GM23338 (cell line): ENCODE results near the gene CFAP141. TPM values are rescaled to one million over a fixed set of nuclear protein-coding genes. Genes with fewer than 3 reads are reported as not detected.

Experiments
- ATAC-seq: fragments of 200-7000 bp; cut with Tn5 transposase; 3 replicates; pipeline ENCODE4 v1.9.1; 2020
- DNase-seq: peaks from one replicate; pipeline ENCODE4 v3.0.0-alpha.2; 2015; ENCODE audit warnings: low spot score
- H2AFZ ChIP-seq: fragments of 200-600 bp; sonication (generic); 2 replicates; pipeline ENCODE4 v1.8.0; 2016; ENCODE audit warnings: antibody characterized with exemption, mild to moderate bottlenecking, moderate library complexity
- H3F3A ChIP-seq: fragments of 200-600 bp; sonication (generic); replicated peaks from 2 replicates; pipeline ENCODE4 v1.8.0; 2017; ENCODE audit warnings: antibody characterized with exemption, mixed run types, low read depth
- H3K27ac ChIP-seq: fragments of 200-600 bp; sonication (generic); 2 replicates; pipeline ENCODE4 v1.6.1; 2016; ENCODE audit warnings: low read depth
- H3K27me3 ChIP-seq: fragments of 200-600 bp; sonication (generic); 2 replicates; pipeline ENCODE4 v1.8.0; 2016; ENCODE audit warnings: mild to moderate bottlenecking, mixed run types, moderate library complexity; ENCODE audit not compliant: insufficient read depth
- H3K36me3 ChIP-seq: fragments of 200-600 bp; sonication (generic); 2 replicates; pipeline ENCODE4 v1.8.0; 2016; ENCODE audit warnings: mild to moderate bottlenecking; ENCODE audit not compliant: insufficient read depth
- H3K4me1 ChIP-seq: fragments of 200-600 bp; sonication (generic); 2 replicates; pipeline ENCODE4 v1.8.0; 2016; ENCODE audit warnings: mild to moderate bottlenecking, moderate library complexity; ENCODE audit not compliant: insufficient read depth
- H3K4me2 ChIP-seq: fragments of 200-600 bp; sonication (generic); 2 replicates; pipeline ENCODE4 v1.7.1; 2017; ENCODE audit warnings: mixed run types
- H3K4me3 ChIP-seq: fragments of 200-600 bp; sonication (generic); 2 replicates; pipeline ENCODE4 v1.6.1; 2016; ENCODE audit warnings: mixed run types
- H3K79me2 ChIP-seq: fragments of 200-600 bp; sonication (generic); replicated peaks from 2 replicates; pipeline ENCODE4 v1.8.0; 2017; ENCODE audit warnings: mild to moderate bottlenecking; ENCODE audit not compliant: insufficient read depth
- H3K9me2 ChIP-seq: fragments of 200-600 bp; sonication (generic); 2 replicates; pipeline ENCODE4 v1.8.0; 2017; ENCODE audit not compliant: insufficient read depth
- H4K20me1 ChIP-seq: fragments of 200-600 bp; sonication (generic); replicated peaks from 2 replicates; pipeline ENCODE4 v1.8.0; 2017; ENCODE audit warnings: mild to moderate bottlenecking; ENCODE audit not compliant: insufficient read depth
- H3K27ac Mint-ChIP-seq: 2 replicates; pipeline ENCODE4 v1.8.0; 2020; ENCODE audit warnings: inconsistent platforms, mild to moderate bottlenecking, moderate library complexity, mixed read lengths
- H3K27me3 Mint-ChIP-seq: 3 replicates; pipeline ENCODE4 v1.8.0; 2022; ENCODE audit warnings: low read depth, mild to moderate bottlenecking, moderate library complexity, mixed read lengths, inconsistent platforms; ENCODE audit not compliant: insufficient read depth, poor library complexity
- H3K36me3 Mint-ChIP-seq: 3 replicates; pipeline ENCODE4 v1.8.0; 2021; ENCODE audit warnings: low read depth, mild to moderate bottlenecking, inconsistent platforms, moderate library complexity, mixed read lengths
- H3K4me1 Mint-ChIP-seq: 3 replicates; pipeline ENCODE4 v1.8.0; 2020; ENCODE audit warnings: mild to moderate bottlenecking, inconsistent platforms, mixed read lengths
- H3K4me3 Mint-ChIP-seq: 3 replicates; pipeline ENCODE4 v1.8.0; 2021; ENCODE audit warnings: moderate library complexity, mild to moderate bottlenecking, inconsistent platforms, mixed read lengths
- H3K9me3 Mint-ChIP-seq: 3 replicates; pipeline ENCODE4 v1.8.0; 2020; ENCODE audit warnings: moderate library complexity, mild to moderate bottlenecking, inconsistent platforms, mixed read lengths
- CREB1 ChIP-seq: fragments of 250-450 bp; sonication (Bioruptor Pico); IDR thresholded peaks from 2 replicates; pipeline ENCODE4 v1.5.0; 2020; ENCODE audit warnings: low read depth, mild to moderate bottlenecking, moderate library complexity
- EZH2 ChIP-seq: fragments of 200-600 bp; sonication (generic); IDR thresholded peaks from one replicate; pipeline ENCODE4 v1.8.0; 2017; ENCODE audit warnings: antibody characterized with exemption, mild to moderate bottlenecking, low read depth; ENCODE audit not compliant: unreplicated experiment
- EZH2phosphoT487 ChIP-seq: fragments of 200-600 bp; sonication (generic); IDR thresholded peaks from one replicate; pipeline ENCODE4 v1.8.1; 2018; ENCODE audit warnings: antibody characterized with exemption; ENCODE audit not compliant: unreplicated experiment
- JUNB ChIP-seq: IDR thresholded peaks from one replicate; pipeline ENCODE4 v1.6.1; 2016; ENCODE audit warnings: antibody characterized with exemption; ENCODE audit not compliant: unreplicated experiment
- NANOG ChIP-seq: IDR thresholded peaks from 2 replicates; pipeline ENCODE4 v1.6.1; 2016; ENCODE audit warnings: antibody characterized with exemption, borderline replicate concordance
- POLR2AphosphoS5 ChIP-seq: IDR thresholded peaks from 2 replicates; pipeline ENCODE4 v1.6.1; 2016; ENCODE audit warnings: antibody characterized with exemption, low read depth
- REST ChIP-seq: IDR thresholded peaks from one replicate; pipeline ENCODE4 v1.6.1; 2018; ENCODE audit warnings: antibody characterized with exemption; ENCODE audit not compliant: unreplicated experiment
- STAT1 ChIP-seq: IDR thresholded peaks from one replicate; pipeline ENCODE4 v1.6.1; 2016; ENCODE audit warnings: antibody characterized with exemption; ENCODE audit not compliant: unreplicated experiment
- ZNF462 ChIP-seq: fragments of 250-450 bp; sonication (Bioruptor Pico); IDR thresholded peaks from 2 replicates; pipeline ENCODE4 v1.5.0; 2020; ENCODE audit warnings: mild to moderate bottlenecking, moderate library complexity
- polyA plus RNA-seq: library from polyadenylated mRNA; unstranded; fragments of >200 nt; fragmentation: Nextera tagmentation; extraction: Ambion mirVana; gene quantifications from 2 replicates; pipeline ENCODE4 v1.2.1, GENCODE V29; 2016
- total RNA-seq: library from RNA; depleted of rRNA; stranded (reverse); fragments of >200 nt; shearing (Covaris generic); gene quantifications from 2 replicates; pipeline ENCODE4 v1.2.3, GENCODE V29; 2014

CFAP141 gene
- total and polyA plus RNA-seq, 2 experiments from 2014 or later, result not detected

- peaks cover 3% of the 10 kb centered on the region for H3K27me3 Mint-ChIP-seq
- H3K27ac Mint-ChIP-seq, result no peak overlapping the region
- Histone ChIP-seq H3K27ac (0 out of 2 replicates have a peak overlapping the region, but pooled peaks have one; percentile 23), H4K20me1 (peaks cover 20% of the 10 kb centered on the region), H3F3A (peaks cover 24% of the 10 kb centered on the region; the same call in 1 of the 2 replicates), H3K4me2 (no peak overlapping the region), H3K36me3 (peaks cover 44% of the 10 kb centered on the region), H2AFZ (no peak overlapping the region), H3K27me3 (no peaks in the 10 kb centered on the region), H3K9me2 (no peaks in the 10 kb centered on the region), H3K79me2 (0 out of 2 replicates have a peak, but pooled peaks cover 3% of the 10 kb centered on the region), H3K4me3 (no peak overlapping the region), H3K4me1 (no peaks in the 10 kb centered on the region)
- TF ChIP-seq JUNB (no peak), REST (no peak), STAT1 (no peak), EZH2phosphoT487 (no peak), POLR2AphosphoS5 (no peak), EZH2 (no peak), CREB1 (no peak), NANOG (no peak)
- peaks cover 70% of the 10 kb centered on the region for H3K36me3 Mint-ChIP-seq
- ATAC-seq (no peak), DNase-seq (no peak)
- H3K9me3 Mint-ChIP-seq, result no peaks in the 10 kb centered on the region
- no peak overlapping the region for H3K4me3 Mint-ChIP-seq
- no peaks in the 10 kb centered on the region for H3K4me1 Mint-ChIP-seq
Measured at GRCh38 chr1:154208677-154209388, 2.7 kb upstream of the CFAP141 start.

- no peak overlapping the region for H3K27ac ChIP-seq
- no peak for ATAC-seq
Measured at GRCh38 chr1:154207262-154207661, 1.1 kb upstream of the CFAP141 start.

More at GRCh38 chr1:154207262-154207661, 1.1 kb upstream of the CFAP141 start:
- Mint-ChIP-seq H3K9me3 (no peaks in the 10 kb centered on the region), H3K27me3 (peaks cover 3% of the 10 kb centered on the region), H3K27ac (no peak overlapping the region), H3K4me3 (no peak overlapping the region), H3K36me3 (peaks cover 54% of the 10 kb centered on the region), H3K4me1 (no peaks in the 10 kb centered on the region)
- Histone ChIP-seq H4K20me1 (peaks cover 9% of the 10 kb centered on the region), H3K36me3 (peaks cover 28% of the 10 kb centered on the region), H3K27me3 (no peaks in the 10 kb centered on the region), H3K4me3 (no peak overlapping the region), H3F3A (peaks cover 10% of the 10 kb centered on the region; the same call in 1 of the 2 replicates), H2AFZ (no peak overlapping the region), H3K4me2 (no peak overlapping the region), H3K9me2 (no peaks in the 10 kb centered on the region), H3K4me1 (no peaks in the 10 kb centered on the region), H3K79me2 (no peaks in the 10 kb centered on the region)
- DNase-seq, result no peak
- no peak for TF ChIP-seq ZNF462 (CRISPR knock-in tag)
